Loucy (cell line): Measurements from ENCODE around the gene TTBK1.

ENCODE experiments used
- H2AFZ ChIP-seq: fragments of 200-600 bp; sonication (generic); 2 replicates; pipeline ENCODE4 v1.6.0; 2016; ENCODE audit warnings: antibody characterized with exemption, mild to moderate bottlenecking, low read length, moderate library complexity
- H3F3A ChIP-seq: fragments of 200-600 bp; 2 replicates; pipeline ENCODE4 v1.6.0; 2016; ENCODE audit warnings: antibody characterized with exemption, low read depth, mild to moderate bottlenecking
- H3K27me3 ChIP-seq: fragments of 200-600 bp; sonication (generic); 2 replicates; pipeline ENCODE4 v1.6.1; 2014; ENCODE audit warnings: low read length, mild to moderate bottlenecking; ENCODE audit not compliant: insufficient read depth, poor library complexity, severe bottlenecking
- H3K36me3 ChIP-seq: fragments of 200-600 bp; sonication (generic); 2 replicates; pipeline ENCODE4 v1.6.1; 2016; ENCODE audit warnings: low read length; ENCODE audit not compliant: insufficient read depth
- H3K4me1 ChIP-seq: fragments of 200-600 bp; sonication (generic); 2 replicates; pipeline ENCODE4 v1.5.1; 2014; ENCODE audit warnings: low read length, mild to moderate bottlenecking; ENCODE audit not compliant: insufficient read depth, poor library complexity, severe bottlenecking
- H3K4me2 ChIP-seq: fragments of 200-600 bp; sonication (generic); 2 replicates; pipeline ENCODE4 v1.6.0; 2014; ENCODE audit warnings: antibody characterized with exemption, low read length, low read depth, mild to moderate bottlenecking; ENCODE audit not compliant: poor library complexity, severe bottlenecking
- H3K4me3 ChIP-seq: fragments of 200-600 bp; sonication (generic); 2 replicates; pipeline ENCODE4 v1.5.1; 2014; ENCODE audit warnings: low read length, mild to moderate bottlenecking, mixed read lengths; ENCODE audit not compliant: poor library complexity, severe bottlenecking
- H3K79me2 ChIP-seq: fragments of 200-600 bp; sonication (generic); 2 replicates; pipeline ENCODE4 v1.6.1; 2014; ENCODE audit warnings: low read length; ENCODE audit not compliant: insufficient read depth
- H3K9ac ChIP-seq: fragments of 200-600 bp; sonication (generic); 2 replicates; pipeline ENCODE4 v1.6.0; 2014; ENCODE audit warnings: mild to moderate bottlenecking, low read depth, low read length, moderate library complexity; ENCODE audit not compliant: poor library complexity, severe bottlenecking
- H3K9me2 ChIP-seq: fragments of 200-600 bp; sonication (generic); replicated peaks from 2 replicates; pipeline ENCODE4 v1.6.1; 2016; ENCODE audit warnings: low read depth, low read length, mixed read lengths
- H3K9me3 ChIP-seq: fragments of 200-600 bp; sonication (generic); 2 replicates; pipeline ENCODE4 v1.6.1; 2014; ENCODE audit warnings: mild to moderate bottlenecking, antibody characterized with exemption, low read length, low read depth; ENCODE audit not compliant: insufficient read depth
- H4K20me1 ChIP-seq: fragments of 200-600 bp; sonication (generic); 2 replicates; pipeline ENCODE4 v1.6.0; 2014; ENCODE audit warnings: antibody characterized with exemption, low read length, mild to moderate bottlenecking; ENCODE audit not compliant: insufficient read depth, poor library complexity, severe bottlenecking
- CTCF ChIP-seq: fragments of 200-600 bp; sonication (generic); conservative IDR thresholded peaks from 2 replicates; pipeline ENCODE4 v1.5.1; 2014; ENCODE audit warnings: mild to moderate bottlenecking, antibody characterized with exemption, low read length
- EZH2phosphoT487 ChIP-seq: fragments of 200-600 bp; IDR thresholded peaks from 2 replicates; pipeline ENCODE4 v1.6.1; 2018; ENCODE audit warnings: antibody characterized with exemption, mild to moderate bottlenecking, moderate library complexity, borderline replicate concordance

TTBK1 gene

GRCh38 chr6:43292341-43292740 is 49.1 kb downstream of the TTBK1 start:
- Histone ChIP-seq H3K4me3 (no peak overlapping the region), H3K36me3 (no peaks in the 10 kb centered on the region), H3K9ac (no peak overlapping the region), H3K4me1 (no peaks in the 10 kb centered on the region), H3K79me2 (no peaks in the 10 kb centered on the region), H2AFZ (no peak overlapping the region), H3K9me3 (no peaks in the 10 kb centered on the region), H3K4me2 (no peak overlapping the region), H3K9me2 (no peaks in the 10 kb centered on the region), H3F3A (no peaks in the 10 kb centered on the region), H3K27me3 (no peaks in the 10 kb centered on the region), H4K20me1 (no peaks in the 10 kb centered on the region)
- TF ChIP-seq EZH2phosphoT487 (no peak), CTCF (no peak)

- Histone ChIP-seq H3K9me2 (no peaks in the 10 kb centered on the region), H3K79me2 (no peaks in the 10 kb centered on the region), H3K4me1 (no peaks in the 10 kb centered on the region), H3K27me3 (no peaks in the 10 kb centered on the region), H3K36me3 (no peaks in the 10 kb centered on the region), H4K20me1 (no peaks in the 10 kb centered on the region), H3K4me3 (no peak overlapping the region), H3F3A (no peaks in the 10 kb centered on the region), H3K9me3 (no peaks in the 10 kb centered on the region), H3K4me2 (no peak overlapping the region), H3K9ac (no peak overlapping the region), H2AFZ (no peak overlapping the region)
- TF ChIP-seq CTCF (no peak), EZH2phosphoT487 (no peak)
These were observed 49.6 kb downstream of the TTBK1 start for GRCh38 chr6:43292763-43293318.

- H3K4me2 ChIP-seq: no peak overlapping the region
These were observed 50.4 kb downstream of the TTBK1 start for GRCh38 chr6:43293698-43294097.

More at GRCh38 chr6:43293698-43294097, 50.4 kb downstream of the TTBK1 start:
- Histone ChIP-seq H3K27me3 (no peaks in the 10 kb centered on the region), H4K20me1 (no peaks in the 10 kb centered on the region), H3K9me3 (no peaks in the 10 kb centered on the region), H3K9ac (no peak overlapping the region), H2AFZ (no peak overlapping the region), H3K79me2 (no peaks in the 10 kb centered on the region), H3K9me2 (no peaks in the 10 kb centered on the region), H3K4me1 (no peaks in the 10 kb centered on the region), H3K4me3 (no peak overlapping the region), H3K36me3 (no peaks in the 10 kb centered on the region), H3F3A (no peaks in the 10 kb centered on the region)
- TF ChIP-seq CTCF (no peak), EZH2phosphoT487 (no peak)
